GM10266 (cell line): ENCODE data around the gene ADA.

Experiments
- DNase-seq: peaks from one replicate; pipeline ENCODE4 v3.0.0; 2012; ENCODE audit errors: extremely low spot score
- CTCF ChIP-seq: IDR thresholded peaks from 2 replicates; pipeline ENCODE4 v1.5.1; 2012; ENCODE audit warnings: mild to moderate bottlenecking, low read depth; ENCODE audit not compliant: control insufficient read depth, insufficient read depth; ENCODE audit errors: missing control alignments

ADA gene

DNA sequence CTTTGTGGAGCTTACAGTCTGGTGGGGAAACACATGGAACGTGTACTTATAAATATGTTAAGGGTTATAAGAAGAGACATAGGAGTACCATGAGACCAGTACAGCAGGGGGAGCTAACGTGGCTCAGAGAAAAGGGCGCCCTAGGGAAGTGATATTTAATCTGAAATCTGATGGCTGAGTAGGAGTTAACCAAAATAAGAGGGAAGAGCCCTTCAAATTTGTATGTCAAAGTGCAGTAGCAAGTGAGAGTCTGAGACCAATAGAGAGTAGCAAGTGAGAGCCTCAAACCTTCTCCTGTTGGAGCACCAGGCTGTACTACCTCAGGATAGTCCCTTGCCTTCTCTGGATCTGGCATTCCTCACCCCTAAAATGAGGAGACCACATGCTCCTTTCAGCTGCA lies 75.2 kb downstream of the ADA start:
- TF ChIP-seq CTCF, result peak; percentile 53
- peak; percentile 54 for DNase-seq

- DNase-seq, result no peak
- no peak for TF ChIP-seq CTCF
Observed at GRCh38 chr20:44574372-44574771, 77.1 kb downstream of the ADA start.

- no peak for TF ChIP-seq CTCF
Observed at GRCh38 chr20:44573501-44573869, 78.0 kb downstream of the ADA start.

GRCh38 chr20:44572551-44573500 lies 78.7 kb downstream of the ADA start:
- TF ChIP-seq CTCF, result no peak
- DNase-seq, result no peak

More at GRCh38 chr20:44573501-44573869, 78.0 kb downstream of the ADA start:
- DNase-seq, result no peak

- DNase-seq, result no peak
- TF ChIP-seq CTCF, result no peak
Observed at GRCh38 chr20:44571362-44571988, 80.0 kb downstream of the ADA start.

DNA sequence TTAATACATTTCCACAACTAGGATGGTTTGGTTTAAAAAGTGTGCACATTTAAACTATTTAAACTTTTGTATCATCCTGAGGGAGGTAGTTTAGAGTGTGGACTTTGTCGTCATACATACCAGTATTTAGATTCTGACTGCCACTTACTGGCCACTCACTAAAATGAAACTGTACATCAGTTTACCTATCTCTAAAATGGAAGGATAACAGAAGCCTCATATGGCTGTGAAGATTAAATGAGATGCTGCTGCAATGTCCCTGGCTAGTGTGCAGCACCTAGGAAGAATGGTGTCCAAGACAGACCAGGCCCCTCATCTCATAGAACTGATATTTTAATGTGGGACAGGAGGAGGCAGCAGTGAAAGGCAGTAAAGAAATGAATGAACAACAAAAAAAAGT lies 81.1 kb downstream of the ADA start:
- no peak for TF ChIP-seq CTCF

More for the DNA sequence above, 81.1 kb downstream of the ADA start:
- no peak for DNase-seq
